GM18867 (cell line): ENCODE data around the gene PTPRU.

Source experiments
- ATAC-seq: cut with Tn5 transposase; IDR thresholded peaks from one replicate; pipeline ENCODE4 v1.9.1; 2021; ENCODE audit warnings: mild to moderate bottlenecking, moderate library complexity; ENCODE audit not compliant: unreplicated experiment

PTPRU gene

GRCh38 chr1:29243023-29243870, 6.9 kb downstream of the PTPRU start:
- no peak for ATAC-seq

GRCh38 chr1:29243871-29244200, 7.5 kb downstream of the PTPRU start:
- ATAC-seq = no peak

- no peak for ATAC-seq
These were observed 8.9 kb downstream of the PTPRU start for GRCh38 chr1:29245261-29245660.

- ATAC-seq = no peak
These were observed 9.6 kb downstream of the PTPRU start for GRCh38 chr1:29245876-29246275.

GRCh38 chr1:29247044-29247443, 10.7 kb downstream of the PTPRU start:
- no peak for ATAC-seq

- no peak for ATAC-seq
These were observed 11.4 kb downstream of the PTPRU start for GRCh38 chr1:29247571-29248273.

GRCh38 chr1:29248409-29248808, 12.1 kb downstream of the PTPRU start:
- ATAC-seq = no peak

- ATAC-seq = no peak
These were observed 12.9 kb downstream of the PTPRU start for GRCh38 chr1:29249170-29249691.

GRCh38 chr1:29249951-29250581, 13.7 kb downstream of the PTPRU start:
- ATAC-seq = no peak

- no peak for ATAC-seq
These were observed 15.1 kb downstream of the PTPRU start for GRCh38 chr1:29251164-29252124.

GRCh38 chr1:29253180-29253579, 16.9 kb downstream of the PTPRU start:
- no peak for ATAC-seq

- no peak for ATAC-seq
These were observed 18.0 kb downstream of the PTPRU start for GRCh38 chr1:29254346-29254745.

GRCh38 chr1:29255134-29255666, 18.9 kb downstream of the PTPRU start:
- no peak for ATAC-seq

- ATAC-seq = no peak
These were observed 20.1 kb downstream of the PTPRU start for GRCh38 chr1:29256394-29256793.

- ATAC-seq = no peak
These were observed 20.9 kb downstream of the PTPRU start for GRCh38 chr1:29256979-29257804.

GRCh38 chr1:29258189-29258975, 22.1 kb downstream of the PTPRU start:
- ATAC-seq = no peak

GRCh38 chr1:29258976-29259801, 22.9 kb downstream of the PTPRU start:
- no peak for ATAC-seq
